ENCODE measurements around the gene C5orf34. TPM values are rescaled to one million over a fixed set of nuclear protein-coding genes. Genes with fewer than 3 reads are reported as not detected.

Gene C5orf34
- total and polyA plus RNA-seq, 9 of the 15 experiments (the other 6 are each of a cell fraction or from before 2014, with no cell fraction given): 13.2 to 32.6 (median 20.7) TPM

DNA sequence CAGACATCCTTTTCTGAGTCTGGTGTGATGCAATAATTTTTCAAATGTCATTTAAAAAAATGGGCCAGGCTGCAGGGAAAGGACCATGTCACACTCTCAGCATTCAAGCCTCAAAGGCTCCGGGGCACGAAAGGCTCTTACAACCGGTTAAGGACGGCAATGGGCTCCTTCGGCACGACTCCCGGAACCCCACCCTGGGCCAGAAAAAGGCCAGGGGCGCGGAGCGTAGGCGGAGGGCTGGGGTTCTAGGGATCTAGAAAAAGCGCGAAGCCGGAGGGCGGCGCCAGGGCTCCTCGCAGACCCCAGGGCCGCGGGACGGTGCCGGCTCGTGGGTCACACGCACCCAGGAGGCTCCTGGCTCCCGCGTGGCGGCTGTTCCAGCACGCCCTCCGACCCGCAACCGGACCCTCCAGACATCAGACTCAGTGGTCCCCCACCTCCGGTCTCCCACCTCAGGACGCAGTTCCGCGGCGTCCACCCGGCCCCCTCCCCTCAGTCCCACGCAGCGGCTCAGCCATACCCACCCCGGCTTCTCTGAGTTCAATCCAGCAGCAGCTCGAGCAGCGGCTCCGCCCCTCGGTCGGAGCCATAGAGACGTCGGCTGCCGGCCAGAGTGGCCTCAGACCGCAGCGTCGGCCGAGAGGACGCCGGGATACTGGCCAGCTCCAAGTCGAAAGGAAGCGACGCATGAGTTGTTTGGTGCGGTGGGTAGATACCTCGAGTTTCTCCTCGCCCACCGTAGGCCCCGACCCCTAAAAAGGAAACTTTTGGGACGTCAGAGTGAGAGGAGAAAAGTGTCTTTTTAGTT, 31.4 kb downstream of the C5orf34 start, which contains the start of gene TMEM267 (continued):
- TF ChIP-seq GATAD2B (IDR thresholded peaks at IDR 0.05; ENCODE audit: borderline replicate concordance) (peak; percentile 13; the same call in 1 of the 2 replicates), SIN3A (IDR thresholded peaks at IDR 0.05; ENCODE audit: borderline replicate concordance in 2 of 2, control insufficient read depth in 1 of 2, low read depth in 2 of 2, low read length in 2 of 2) (peak; percentile 75 to 83; a peak in 1 of 4 replicates), CBFB (CRISPR knock-in tag; IDR thresholded peaks at IDR 0.05) (no peak), PCBP1 (IDR thresholded peaks at IDR 0.05; ENCODE audit: low read depth, low read length, poor library complexity, severe bottlenecking) (peak; percentile 77), ZNF76 (CRISPR knock-in tag; IDR thresholded peaks at IDR 0.05; ENCODE audit: borderline replicate concordance) (peak; percentile 83; the same call in 1 of the 2 replicates), ZNF263 (CRISPR knock-in tag; IDR thresholded peaks at IDR 0.05; ENCODE audit: borderline replicate concordance) (no peak), RBM22 (IDR thresholded peaks at IDR 0.05; ENCODE audit: low read depth, low read length, poor library complexity, severe bottlenecking) (peak; percentile 94), NR1H2 (CRISPR knock-in tag; IDR thresholded peaks at IDR 0.05) (no peak), ETS2 (tag; IDR thresholded peaks at IDR 0.05; ENCODE audit: borderline replicate concordance, poor library complexity, severe bottlenecking) (no peak), SMARCB1 (IDR thresholded peaks at IDR 0.05; ENCODE audit: insufficient read length, low read depth) (no peak)
- TF ChIP-seq, protein P1, sequence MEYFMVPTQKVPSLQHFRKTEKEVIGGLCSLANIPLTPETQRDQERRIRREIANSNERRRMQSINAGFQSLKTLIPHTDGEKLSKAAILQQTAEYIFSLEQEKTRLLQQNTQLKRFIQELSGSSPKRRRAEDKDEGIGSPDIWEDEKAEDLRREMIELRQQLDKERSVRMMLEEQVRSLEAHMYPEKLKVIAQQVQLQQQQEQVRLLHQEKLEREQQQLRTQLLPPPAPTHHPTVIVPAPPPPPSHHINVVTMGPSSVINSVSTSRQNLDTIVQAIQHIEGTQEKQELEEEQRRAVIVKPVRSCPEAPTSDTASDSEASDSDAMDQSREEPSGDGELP (CRISPR knock-in tag; IDR thresholded peaks at IDR 0.05; ENCODE audit: borderline replicate concordance): peak; percentile 49
- TF ChIP-seq, protein P2, sequence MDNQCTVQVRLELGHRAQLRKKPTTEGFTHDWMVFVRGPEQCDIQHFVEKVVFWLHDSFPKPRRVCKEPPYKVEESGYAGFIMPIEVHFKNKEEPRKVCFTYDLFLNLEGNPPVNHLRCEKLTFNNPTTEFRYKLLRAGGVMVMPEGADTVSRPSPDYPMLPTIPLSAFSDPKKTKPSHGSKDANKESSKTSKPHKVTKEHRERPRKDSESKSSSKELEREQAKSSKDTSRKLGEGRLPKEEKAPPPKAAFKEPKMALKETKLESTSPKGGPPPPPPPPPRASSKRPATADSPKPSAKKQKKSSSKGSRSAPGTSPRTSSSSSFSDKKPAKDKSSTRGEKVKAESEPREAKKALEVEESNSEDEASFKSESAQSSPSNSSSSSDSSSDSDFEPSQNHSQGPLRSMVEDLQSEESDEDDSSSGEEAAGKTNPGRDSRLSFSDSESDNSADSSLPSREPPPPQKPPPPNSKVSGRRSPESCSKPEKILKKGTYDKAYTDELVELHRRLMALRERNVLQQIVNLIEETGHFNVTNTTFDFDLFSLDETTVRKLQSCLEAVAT (IDR thresholded peaks at IDR 0.05): peak; percentile 29 to 81; a peak in 1 of 4 replicates
- TF ChIP-seq, protein P3, sequence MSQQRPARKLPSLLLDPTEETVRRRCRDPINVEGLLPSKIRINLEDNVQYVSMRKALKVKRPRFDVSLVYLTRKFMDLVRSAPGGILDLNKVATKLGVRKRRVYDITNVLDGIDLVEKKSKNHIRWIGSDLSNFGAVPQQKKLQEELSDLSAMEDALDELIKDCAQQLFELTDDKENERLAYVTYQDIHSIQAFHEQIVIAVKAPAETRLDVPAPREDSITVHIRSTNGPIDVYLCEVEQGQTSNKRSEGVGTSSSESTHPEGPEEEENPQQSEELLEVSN (IDR thresholded peaks at IDR 0.05; ENCODE audit: borderline replicate concordance in 1 of 2, extremely low read depth in 1 of 2, insufficient read depth in 1 of 2, insufficient read length in 1 of 2, low read depth in 1 of 2, low read length in 1 of 2, poor library complexity in 1 of 2, severe bottlenecking in 1 of 2): peak; percentile 45 to 86
- TF ChIP-seq, protein P4, sequence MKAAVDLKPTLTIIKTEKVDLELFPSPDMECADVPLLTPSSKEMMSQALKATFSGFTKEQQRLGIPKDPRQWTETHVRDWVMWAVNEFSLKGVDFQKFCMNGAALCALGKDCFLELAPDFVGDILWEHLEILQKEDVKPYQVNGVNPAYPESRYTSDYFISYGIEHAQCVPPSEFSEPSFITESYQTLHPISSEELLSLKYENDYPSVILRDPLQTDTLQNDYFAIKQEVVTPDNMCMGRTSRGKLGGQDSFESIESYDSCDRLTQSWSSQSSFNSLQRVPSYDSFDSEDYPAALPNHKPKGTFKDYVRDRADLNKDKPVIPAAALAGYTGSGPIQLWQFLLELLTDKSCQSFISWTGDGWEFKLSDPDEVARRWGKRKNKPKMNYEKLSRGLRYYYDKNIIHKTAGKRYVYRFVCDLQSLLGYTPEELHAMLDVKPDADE (conservative IDR thresholded peaks at IDR 0.05; ENCODE audit: control insufficient read depth, low read depth, low read length): peak; percentile 56; the same call in 1 of the 2 replicates
- TF ChIP-seq, protein P5, sequence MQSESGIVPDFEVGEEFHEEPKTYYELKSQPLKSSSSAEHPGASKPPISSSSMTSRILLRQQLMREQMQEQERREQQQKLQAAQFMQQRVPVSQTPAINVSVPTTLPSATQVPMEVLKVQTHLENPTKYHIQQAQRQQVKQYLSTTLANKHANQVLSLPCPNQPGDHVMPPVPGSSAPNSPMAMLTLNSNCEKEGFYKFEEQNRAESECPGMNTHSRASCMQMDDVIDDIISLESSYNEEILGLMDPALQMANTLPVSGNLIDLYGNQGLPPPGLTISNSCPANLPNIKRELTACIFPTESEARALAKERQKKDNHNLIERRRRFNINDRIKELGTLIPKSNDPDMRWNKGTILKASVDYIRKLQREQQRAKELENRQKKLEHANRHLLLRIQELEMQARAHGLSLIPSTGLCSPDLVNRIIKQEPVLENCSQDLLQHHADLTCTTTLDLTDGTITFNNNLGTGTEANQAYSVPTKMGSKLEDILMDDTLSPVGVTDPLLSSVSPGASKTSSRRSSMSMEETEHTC (IDR thresholded peaks at IDR 0.05): no peak

All from K562 (cell line).